ENCODE measurements around the gene ASPA. TPM values are rescaled to one million over a fixed set of nuclear protein-coding genes. Genes with fewer than 3 reads are reported as not detected.

Gene ASPA
- total RNA-seq, 1 experiment from 2014 or later = not detected

DNA sequence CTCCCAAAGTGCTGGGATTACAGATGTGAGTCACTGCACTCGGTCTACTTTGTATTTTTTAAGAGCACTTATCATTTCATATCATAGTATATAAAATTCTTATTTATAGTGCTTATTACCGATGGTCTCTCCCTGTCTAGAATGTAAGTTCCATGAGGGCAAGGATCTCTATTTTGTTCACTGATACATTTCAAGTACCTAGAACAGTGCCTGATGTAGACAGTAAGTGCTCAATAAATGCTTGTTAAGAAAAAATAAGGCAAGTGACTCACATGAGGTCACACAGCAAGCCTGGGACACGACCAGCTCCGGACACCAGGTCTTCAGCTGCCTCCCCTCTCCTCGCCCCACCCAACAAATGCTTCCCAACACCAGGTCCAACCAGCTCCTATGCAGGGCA, 58.0 kb downstream of the ASPA start:
- Histone ChIP-seq H3K36me3 (ENCODE audit: insufficient read depth, low read length, poor library complexity, severe bottlenecking) (no peaks in the 10 kb centered on the region), H3K9me3 (ENCODE audit: low read depth, low read length, poor library complexity, severe bottlenecking) (no peaks in the 10 kb centered on the region), H3K4me3 (ENCODE audit: low read depth, low read length, poor library complexity, severe bottlenecking) (no peak overlapping the region), H3K27ac (ENCODE audit: low read depth, low read length, poor library complexity, severe bottlenecking) (no peak overlapping the region), H3K27me3 (replicated peaks; ENCODE audit: insufficient read depth, low read depth, low read length, poor library complexity) (no peaks in the 10 kb centered on the region), H3K4me1 (ENCODE audit: insufficient read depth, low read length, poor library complexity, severe bottlenecking) (no peaks in the 10 kb centered on the region)
- ChIA-PET POLR2A (ENCODE audit: low non-redundant PET) (no interaction called here), CTCF (no interaction called here)
- DNase-seq (ENCODE audit: low spot score) = no peak
- TF ChIP-seq, protein P1, sequence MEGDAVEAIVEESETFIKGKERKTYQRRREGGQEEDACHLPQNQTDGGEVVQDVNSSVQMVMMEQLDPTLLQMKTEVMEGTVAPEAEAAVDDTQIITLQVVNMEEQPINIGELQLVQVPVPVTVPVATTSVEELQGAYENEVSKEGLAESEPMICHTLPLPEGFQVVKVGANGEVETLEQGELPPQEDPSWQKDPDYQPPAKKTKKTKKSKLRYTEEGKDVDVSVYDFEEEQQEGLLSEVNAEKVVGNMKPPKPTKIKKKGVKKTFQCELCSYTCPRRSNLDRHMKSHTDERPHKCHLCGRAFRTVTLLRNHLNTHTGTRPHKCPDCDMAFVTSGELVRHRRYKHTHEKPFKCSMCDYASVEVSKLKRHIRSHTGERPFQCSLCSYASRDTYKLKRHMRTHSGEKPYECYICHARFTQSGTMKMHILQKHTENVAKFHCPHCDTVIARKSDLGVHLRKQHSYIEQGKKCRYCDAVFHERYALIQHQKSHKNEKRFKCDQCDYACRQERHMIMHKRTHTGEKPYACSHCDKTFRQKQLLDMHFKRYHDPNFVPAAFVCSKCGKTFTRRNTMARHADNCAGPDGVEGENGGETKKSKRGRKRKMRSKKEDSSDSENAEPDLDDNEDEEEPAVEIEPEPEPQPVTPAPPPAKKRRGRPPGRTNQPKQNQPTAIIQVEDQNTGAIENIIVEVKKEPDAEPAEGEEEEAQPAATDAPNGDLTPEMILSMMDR (conservative IDR thresholded peaks at IDR 0.05; ENCODE audit: low read depth, low read length) = no peak
- no peak for TF ChIP-seq EZH2 (IDR thresholded peaks at IDR 0.05; ENCODE audit: borderline replicate concordance, low read depth, low read length, poor library complexity, severe bottlenecking)
- no TSS peak for BruUV-seq (replicated peaks)
- intact Hi-C loops (cut with micrococcal nuclease; ENCODE audit: unreplicated experiment) = no loop called here

DNA sequence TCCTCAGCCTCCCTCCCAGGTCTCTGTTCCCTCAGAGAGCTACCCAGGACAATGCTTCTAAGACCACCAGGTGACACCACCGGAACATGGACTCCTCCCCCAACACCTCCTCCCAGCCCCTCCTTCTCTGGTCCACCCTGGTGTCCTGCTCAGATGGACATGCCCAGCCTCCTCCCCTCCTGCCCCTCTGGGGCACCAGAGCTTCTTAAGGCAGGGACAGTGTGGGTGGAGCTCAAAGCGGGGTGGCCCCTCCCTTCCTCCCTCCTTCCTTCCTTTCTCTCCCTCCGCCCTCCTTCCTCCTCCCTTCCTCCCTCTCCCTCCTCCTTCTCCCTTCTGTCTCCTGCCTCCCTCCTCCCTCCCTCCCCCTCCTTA, 59.1 kb downstream of the ASPA start:
- BruUV-seq (replicated peaks) = no TSS peak
- ChIA-PET POLR2A (ENCODE audit: low non-redundant PET) (no interaction called here), CTCF (interaction anchor here (0.6 kb wide), 1 partner anchor 34 kb away, joined by 4 read pairs; no protein-coding TSS in a partner anchor)
- Histone ChIP-seq H3K27me3 (replicated peaks; ENCODE audit: insufficient read depth, low read depth, low read length, poor library complexity) (no peaks in the 10 kb centered on the region), H3K27ac (ENCODE audit: low read depth, low read length, poor library complexity, severe bottlenecking) (no peak overlapping the region), H3K4me3 (ENCODE audit: low read depth, low read length, poor library complexity, severe bottlenecking) (no peak overlapping the region), H3K9me3 (ENCODE audit: low read depth, low read length, poor library complexity, severe bottlenecking) (no peaks in the 10 kb centered on the region), H3K4me1 (ENCODE audit: insufficient read depth, low read length, poor library complexity, severe bottlenecking) (no peaks in the 10 kb centered on the region), H3K36me3 (ENCODE audit: insufficient read depth, low read length, poor library complexity, severe bottlenecking) (no peaks in the 10 kb centered on the region)
- peak; percentile 47 for DNase-seq (ENCODE audit: low spot score)
- intact Hi-C loops (cut with micrococcal nuclease; ENCODE audit: unreplicated experiment) = no loop called here
- TF ChIP-seq, protein P1 (conservative IDR thresholded peaks at IDR 0.05; ENCODE audit: low read depth, low read length) = no peak

DNA sequence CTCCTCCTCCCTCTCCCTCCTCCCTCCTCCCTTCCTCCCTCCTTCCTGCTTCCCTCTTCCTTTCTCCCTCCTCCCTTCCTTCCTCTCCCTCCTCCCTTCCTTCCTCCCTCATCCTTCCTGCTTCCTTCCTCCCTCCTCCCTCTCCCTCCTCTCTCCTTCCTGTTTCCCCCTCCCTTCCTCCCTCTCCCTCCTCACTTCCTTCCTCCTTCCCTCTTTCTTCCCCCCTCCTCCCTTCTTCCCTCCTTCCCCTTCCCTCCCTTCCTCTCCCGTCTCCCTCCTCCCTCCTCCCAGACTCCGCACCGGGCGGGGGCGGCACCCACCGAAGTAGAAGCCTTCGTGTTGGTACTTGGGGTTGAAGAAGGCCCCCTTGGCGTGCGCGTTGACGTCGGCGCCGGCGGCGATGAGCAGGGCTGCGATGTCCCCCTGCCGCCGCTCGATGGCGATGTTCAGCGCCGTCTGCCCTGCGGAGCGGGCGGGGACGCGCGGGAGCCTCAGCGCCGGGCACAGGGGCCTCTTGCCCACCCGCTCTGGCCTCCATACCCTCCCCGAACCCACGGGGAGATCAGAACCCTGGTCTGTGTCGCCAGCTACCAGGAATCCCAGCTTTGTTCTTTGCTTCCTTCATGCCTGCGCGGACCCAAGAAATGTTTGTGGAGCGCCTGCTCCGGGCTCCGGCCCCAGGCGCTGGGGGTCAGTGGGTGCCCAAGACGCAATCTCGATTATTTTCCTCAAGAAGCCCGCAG, 59.6 kb downstream of the ASPA start:
- no peaks in the 10 kb centered on the region for H3K9me3 ChIP-seq (ENCODE audit: low read depth, low read length, poor library complexity, severe bottlenecking)
- H3K4me1 ChIP-seq (ENCODE audit: insufficient read depth, low read length, poor library complexity, severe bottlenecking) = no peaks in the 10 kb centered on the region
- TF ChIP-seq, protein P1 (conservative IDR thresholded peaks at IDR 0.05; ENCODE audit: low read depth, low read length) = peak; percentile 94
- TF ChIP-seq EZH2 (IDR thresholded peaks at IDR 0.05; ENCODE audit: borderline replicate concordance, low read depth, low read length, poor library complexity, severe bottlenecking) = no peak
- DNase-seq (ENCODE audit: low spot score) = peak; percentile 89
- BruUV-seq (replicated peaks) = no TSS peak
- intact Hi-C loops (cut with micrococcal nuclease; ENCODE audit: unreplicated experiment) = no loop called here
- ChIA-PET CTCF (no interaction called here), POLR2A (ENCODE audit: low non-redundant PET) (no interaction called here)
- peak overlapping the region; percentile 63 for H3K27ac ChIP-seq (ENCODE audit: low read depth, low read length, poor library complexity, severe bottlenecking)
- no peaks in the 10 kb centered on the region for H3K27me3 ChIP-seq (replicated peaks; ENCODE audit: insufficient read depth, low read depth, low read length, poor library complexity)
- no peaks in the 10 kb centered on the region for H3K36me3 ChIP-seq (ENCODE audit: insufficient read depth, low read length, poor library complexity, severe bottlenecking)
- peak overlapping the region; percentile 45 for H3K4me3 ChIP-seq (ENCODE audit: low read depth, low read length, poor library complexity, severe bottlenecking)

Measured in A673 (cell line).